HepG2 (cell line): Measurements from ENCODE around the gene ZMYM3. TPM values are rescaled to one million over a fixed set of nuclear protein-coding genes. Genes with fewer than 3 reads are reported as not detected.
A peak's percentile ranks its signal among the peaks of the same experiment; 100 is the strongest.

Source experiments
- ARID2 ChIP-seq: sonication (generic); formaldehyde crosslinking; IDR thresholded peaks from 2 replicates; pipeline ENCODE4 v1.8.1; 2022; ENCODE audit warnings: mild to moderate bottlenecking, missing genetic modification reagents, borderline replicate concordance
- CHD2 ChIP-seq: IDR thresholded peaks from 2 replicates; pipeline ENCODE4 v1.6.1; 2011; ENCODE audit warnings: low read depth, low read length, improper control_type of control experiment
- CHD4 ChIP-seq: fragments of 200-600 bp; sonication (generic); IDR thresholded peaks from 2 replicates; pipeline ENCODE4 v1.7.0; 2017; ENCODE audit warnings: mild to moderate bottlenecking, low read length, borderline replicate concordance
- HMG20B ChIP-seq: conservative IDR thresholded peaks from 2 replicates; pipeline ENCODE4 v1.6.1; 2016; ENCODE audit warnings: missing genetic modification reagents, missing compliant biosample characterization
- HNF1A ChIP-seq, 2 experiments: sonication (generic) in 1 of 2; formaldehyde crosslinking in 1 of 2; IDR thresholded peaks; 2 replicates each; pipeline versions ENCODE4 v1.4.0 to v1.6.1; 2016 to 2020; ENCODE audit warnings: borderline replicate concordance in 1 of 2, low read depth in 1 of 2, mild to moderate bottlenecking in 1 of 2, missing genetic modification reagents in 1 of 2
- HNF4A ChIP-seq: sonication (generic); formaldehyde crosslinking; IDR thresholded peaks from 2 replicates; pipeline ENCODE4 v1.4.0; 2020; ENCODE audit warnings: missing genetic modification reagents
- JUN ChIP-seq: sonication (generic); formaldehyde crosslinking; IDR thresholded peaks from 2 replicates; pipeline ENCODE4 v1.4.0; 2020; ENCODE audit warnings: mild to moderate bottlenecking, missing genetic modification reagents
- MIER3 ChIP-seq: IDR thresholded peaks from 2 replicates; pipeline ENCODE4 v1.6.1; 2016; ENCODE audit warnings: missing compliant biosample characterization, borderline replicate concordance
- MYC ChIP-seq: sonication (generic); formaldehyde crosslinking; IDR thresholded peaks from 2 replicates; pipeline ENCODE4 v1.9.0; 2021; ENCODE audit warnings: missing genetic modification reagents, borderline replicate concordance
- PBX3 ChIP-seq: sonication (generic); formaldehyde crosslinking; IDR thresholded peaks from 2 replicates; pipeline ENCODE4 v1.8.1; 2023; ENCODE audit warnings: missing genetic modification reagents, inconsistent platforms, borderline replicate concordance
- PLRG1 ChIP-seq: fragments of 450-650 bp; conservative IDR thresholded peaks from 2 replicates; pipeline ENCODE4 v1.6.1; 2016
- PREB ChIP-seq: sonication (generic); formaldehyde crosslinking; IDR thresholded peaks from 2 replicates; pipeline ENCODE4 v1.4.0; 2020; ENCODE audit warnings: missing genetic modification reagents
- SIX1 ChIP-seq: sonication (generic); formaldehyde crosslinking; IDR thresholded peaks from 2 replicates; pipeline ENCODE4 v1.4.0; 2020; ENCODE audit warnings: missing genetic modification reagents, borderline replicate concordance
- SSRP1 ChIP-seq: IDR thresholded peaks from 2 replicates; pipeline ENCODE4 v1.6.1; 2016; ENCODE audit warnings: control low read depth
- ZFP36L1 ChIP-seq: sonication (generic); formaldehyde crosslinking; IDR thresholded peaks from 2 replicates; pipeline ENCODE4 v1.8.0; 2022; ENCODE audit warnings: mild to moderate bottlenecking, missing genetic modification reagents, moderate library complexity
- ZFP90 ChIP-seq: sonication (generic); formaldehyde crosslinking; IDR thresholded peaks from 2 replicates; pipeline ENCODE4 v1.8.0; 2022; ENCODE audit warnings: missing genetic modification reagents, mild to moderate bottlenecking, inconsistent platforms, borderline replicate concordance
- ZKSCAN5 ChIP-seq: sonication (generic); formaldehyde crosslinking; IDR thresholded peaks from 2 replicates; pipeline ENCODE4 v1.5.1; 2020; ENCODE audit warnings: mild to moderate bottlenecking, missing genetic modification reagents
- ZNF12 ChIP-seq: sonication (generic); formaldehyde crosslinking; IDR thresholded peaks from 2 replicates; pipeline ENCODE4 v1.5.0; 2020; ENCODE audit warnings: missing genetic modification reagents
- ZNF224 ChIP-seq: sonication (generic); formaldehyde crosslinking; IDR thresholded peaks from 2 replicates; pipeline ENCODE4 v1.5.0; 2020; ENCODE audit warnings: mild to moderate bottlenecking, missing genetic modification reagents
- ZNF24 ChIP-seq: fragments of 450-650 bp; IDR thresholded peaks from 2 replicates; pipeline ENCODE4 v1.6.1; 2017; ENCODE audit warnings: antibody characterized with exemption, mild to moderate bottlenecking
- ZNF513 ChIP-seq: sonication (generic); formaldehyde crosslinking; conservative IDR thresholded peaks from 2 replicates; pipeline ENCODE4 v1.5.0; 2020; ENCODE audit warnings: missing genetic modification reagents
- polyA plus RNA-seq, 8 experiments: library from polyadenylated mRNA; depleted of rRNA in 3 of 8; stranded (reverse) in 7 of 8; unstranded in 1 of 8; fragments of >200 nt; fragmentation: Illumina TruSeq in 4 of 8; extraction: Trizol in 4 of 8; gene quantifications; 2 replicates each; pipeline versions ENCODE4 v1.2.1 to v1.2.3, GENCODE V29; 2011 to 2016; ENCODE audit warnings: low read depth in 4 of 8, missing spikeins in 1 of 8, mixed read lengths in 1 of 8; ENCODE audit not compliant: insufficient read depth in 1 of 8
- total RNA-seq, 5 experiments: library from RNA; depleted of rRNA; stranded (reverse); fragments of >200 nt; fragmentation: Illumina TruSeq; extraction: Trizol; gene quantifications; 2 replicates each; pipeline ENCODE4 v1.2.3, GENCODE V29; 2016; ENCODE audit warnings: low read depth in 1 of 5

ZMYM3 gene
- total and polyA plus RNA-seq, 2 of the 13 experiments (the other 11 are each of a cell fraction or from before 2014, with no cell fraction given) = 26.4 to 35.4 TPM

- TF ChIP-seq HNF1A (IDR thresholded peaks at IDR 0.05; ENCODE audit: low read depth) (no peak), HNF1A (CRISPR knock-in tag; IDR thresholded peaks at IDR 0.05; ENCODE audit: borderline replicate concordance) (no peak), MYC (CRISPR knock-in tag) (peak; percentile 48; the same call in 1 of the 2 replicates), SIX1 (no peak), HNF4A (no peak), PREB (CRISPR knock-in tag) (no peak), ARID2 (no peak), ZNF24 (no peak), ZFP90 (CRISPR knock-in tag) (no peak), ZNF12 (no peak), SSRP1 (CRISPR knock-in tag) (no peak), ZKSCAN5 (CRISPR knock-in tag) (no peak), ZNF224 (CRISPR knock-in tag) (no peak), CHD2 (peak; percentile 97), PLRG1 (no peak), JUN (CRISPR knock-in tag) (no peak), MIER3 (CRISPR knock-in tag) (no peak), ZFP36L1 (CRISPR knock-in tag) (no peak), ZNF513 (no peak), HMG20B (CRISPR knock-in tag) (no peak), CHD4 (no peak), PBX3 (CRISPR knock-in tag) (no peak)
Observed at GRCh38 chrX:71254092-71254963, at the start of gene ZMYM3 (continued).
